Choroid plexus epithelial cell (primary cell): ENCODE data around the gene RFX5.

Source experiments
- DNase-seq: peaks from one replicate; pipeline ENCODE4 v3.0.0-alpha.2; 2010; ENCODE audit warnings: low read depth
- H3K4me3 ChIP-seq: 2 replicates; pipeline ENCODE4 v1.5.1; 2011; ENCODE audit warnings: low read depth, mild to moderate bottlenecking, control low read depth, low read length, moderate library complexity
- TF ChIP-seq, protein P1 (sequence below): conservative IDR thresholded peaks from 2 replicates; pipeline ENCODE4 v1.5.1; 2011; ENCODE audit warnings: low read depth, mild to moderate bottlenecking, control low read depth, inconsistent platforms, low read length, moderate library complexity

Gene RFX5

GRCh38 chr1:151377150-151377884 lies 30.3 kb upstream of the RFX5 start:
- no peak for DNase-seq
- TF ChIP-seq, protein P1, sequence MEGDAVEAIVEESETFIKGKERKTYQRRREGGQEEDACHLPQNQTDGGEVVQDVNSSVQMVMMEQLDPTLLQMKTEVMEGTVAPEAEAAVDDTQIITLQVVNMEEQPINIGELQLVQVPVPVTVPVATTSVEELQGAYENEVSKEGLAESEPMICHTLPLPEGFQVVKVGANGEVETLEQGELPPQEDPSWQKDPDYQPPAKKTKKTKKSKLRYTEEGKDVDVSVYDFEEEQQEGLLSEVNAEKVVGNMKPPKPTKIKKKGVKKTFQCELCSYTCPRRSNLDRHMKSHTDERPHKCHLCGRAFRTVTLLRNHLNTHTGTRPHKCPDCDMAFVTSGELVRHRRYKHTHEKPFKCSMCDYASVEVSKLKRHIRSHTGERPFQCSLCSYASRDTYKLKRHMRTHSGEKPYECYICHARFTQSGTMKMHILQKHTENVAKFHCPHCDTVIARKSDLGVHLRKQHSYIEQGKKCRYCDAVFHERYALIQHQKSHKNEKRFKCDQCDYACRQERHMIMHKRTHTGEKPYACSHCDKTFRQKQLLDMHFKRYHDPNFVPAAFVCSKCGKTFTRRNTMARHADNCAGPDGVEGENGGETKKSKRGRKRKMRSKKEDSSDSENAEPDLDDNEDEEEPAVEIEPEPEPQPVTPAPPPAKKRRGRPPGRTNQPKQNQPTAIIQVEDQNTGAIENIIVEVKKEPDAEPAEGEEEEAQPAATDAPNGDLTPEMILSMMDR, result no peak
- H3K4me3 ChIP-seq, result no peak overlapping the region

GRCh38 chr1:151373196-151373595 lies 26.1 kb upstream of the RFX5 start:
- TF ChIP-seq, protein P1, result no peak
- no peak for DNase-seq
- no peak overlapping the region for H3K4me3 ChIP-seq

DNA sequence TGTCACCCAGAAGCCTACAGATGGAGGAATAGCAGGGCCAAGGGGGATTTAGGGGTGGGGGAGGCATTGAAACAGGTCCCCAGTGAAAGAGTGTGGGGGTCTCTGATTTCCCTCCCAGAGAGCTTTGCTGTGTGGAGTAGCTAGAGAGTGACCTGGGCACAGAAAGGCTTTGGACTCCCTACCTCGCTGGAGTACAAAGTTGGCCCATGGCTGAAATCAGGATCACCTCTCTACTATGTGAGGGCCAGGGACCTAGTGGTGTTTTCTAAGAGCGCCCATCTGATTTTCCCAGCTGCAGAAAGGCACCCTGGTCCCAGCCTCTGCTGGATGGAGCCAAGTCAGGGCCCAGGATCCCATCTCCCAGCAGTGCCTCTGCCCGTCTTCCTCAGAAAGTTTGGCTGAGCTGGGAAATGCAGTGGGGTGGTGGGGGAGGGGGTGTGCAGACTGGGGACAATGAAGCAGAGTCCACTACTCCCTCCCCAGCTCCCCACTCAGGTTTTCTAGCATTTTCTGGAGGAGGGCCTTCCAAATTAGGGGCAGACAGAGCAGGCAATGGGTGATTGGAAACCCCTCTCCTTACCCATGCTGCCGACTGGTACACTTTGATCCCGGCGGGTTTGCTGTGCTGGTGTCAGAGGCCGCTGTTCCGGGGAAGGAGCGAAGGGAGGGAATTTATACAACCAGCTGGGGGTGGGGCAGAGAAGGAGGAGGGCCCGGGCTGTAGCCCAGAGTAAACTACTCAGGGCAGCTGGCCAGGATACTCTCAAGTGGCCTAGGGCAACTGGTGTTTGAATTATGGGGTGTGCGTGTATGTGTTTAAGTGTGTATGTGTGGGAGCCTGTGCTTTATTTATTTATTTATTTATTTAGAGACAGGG lies 25.2 kb upstream of the RFX5 start, which contains the start of gene SELENBP1:
Gene SELENBP1, minus strand, starts transcription at position 648 of the 877 bp plus-strand sequence. Its CDS starts 64 bp downstream, at position 584.
- TF ChIP-seq, protein P1, result no peak
- DNase-seq, result peak; percentile 79
- H3K4me3 ChIP-seq, result peak within 1 kb of the TSS; percentile 48

DNA sequence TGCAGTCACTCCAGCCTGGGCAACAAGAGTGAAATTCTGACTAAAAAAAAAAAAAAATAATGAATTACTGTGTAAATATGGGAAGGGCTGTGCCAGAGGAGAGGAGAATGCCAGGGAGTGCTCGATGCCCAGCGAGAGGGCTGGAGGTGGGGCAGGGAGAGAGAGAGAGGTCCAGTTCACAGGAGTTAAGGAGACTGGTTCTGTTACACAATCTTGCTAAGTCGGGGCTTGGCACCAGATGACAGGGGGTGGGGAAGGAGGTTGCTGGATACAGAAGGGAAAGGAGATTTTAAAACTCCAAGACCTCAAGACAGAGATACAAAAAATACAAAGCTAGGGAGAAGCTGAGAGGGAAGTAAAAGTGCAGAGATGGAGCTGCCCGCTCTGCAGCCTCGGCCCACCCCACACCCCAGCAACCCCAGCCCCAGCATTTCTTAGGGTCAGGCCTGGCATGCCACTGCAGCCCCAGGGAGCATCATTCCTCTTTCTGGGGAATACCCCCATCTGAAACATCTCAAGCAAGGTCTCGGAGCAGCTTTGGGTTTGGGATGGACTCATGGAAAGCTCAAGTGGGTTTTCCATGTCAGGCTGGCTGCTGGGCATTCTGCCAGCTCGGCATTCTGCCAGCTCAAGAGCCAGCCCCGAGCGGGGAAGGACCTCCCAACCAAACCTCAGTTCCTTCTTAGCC lies 24.5 kb upstream of the RFX5 start:
- peak overlapping the region; percentile 48 for H3K4me3 ChIP-seq
- peak; percentile 42 for DNase-seq

DNA sequence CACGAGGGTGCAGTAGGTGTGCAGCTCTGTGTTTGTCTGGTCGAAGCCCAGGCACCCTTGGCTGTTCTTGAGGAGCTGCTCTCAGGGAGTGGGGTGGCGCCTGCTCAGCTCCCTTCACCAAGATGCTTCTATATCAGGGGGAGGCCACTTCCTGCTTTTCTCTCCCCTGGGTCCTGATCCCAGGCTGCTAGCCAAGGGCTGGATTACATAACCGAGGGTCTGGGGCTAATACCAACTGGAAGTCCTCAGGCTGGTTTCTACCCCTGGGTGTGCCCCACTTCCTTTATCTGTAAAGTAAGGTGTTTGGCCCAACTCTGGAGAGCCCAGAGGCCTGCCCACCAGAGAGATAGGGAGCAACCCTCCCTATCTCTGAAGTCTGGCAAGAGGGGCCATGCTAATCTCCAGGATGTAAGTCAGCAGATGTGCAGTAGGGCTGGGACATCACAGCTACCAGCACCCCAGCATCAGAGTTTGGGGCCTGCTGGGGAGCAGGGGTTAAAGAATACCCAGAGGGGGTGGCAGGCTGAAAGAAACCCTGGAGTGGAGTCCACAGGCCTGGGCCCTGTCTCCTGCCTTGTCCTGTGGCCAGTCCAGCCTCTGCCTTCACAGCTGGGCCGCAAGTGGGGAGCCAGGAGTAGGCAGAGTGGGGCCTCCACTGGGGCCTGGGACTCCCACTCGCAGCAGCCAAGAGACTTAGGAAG lies 23.3 kb upstream of the RFX5 start:
- TF ChIP-seq, protein P1, result no peak
- peak; percentile 35 for DNase-seq
- H3K4me3 ChIP-seq, result no peak overlapping the region

More for the DNA sequence above, 24.5 kb upstream of the RFX5 start:
- TF ChIP-seq, protein P1, result no peak

DNA sequence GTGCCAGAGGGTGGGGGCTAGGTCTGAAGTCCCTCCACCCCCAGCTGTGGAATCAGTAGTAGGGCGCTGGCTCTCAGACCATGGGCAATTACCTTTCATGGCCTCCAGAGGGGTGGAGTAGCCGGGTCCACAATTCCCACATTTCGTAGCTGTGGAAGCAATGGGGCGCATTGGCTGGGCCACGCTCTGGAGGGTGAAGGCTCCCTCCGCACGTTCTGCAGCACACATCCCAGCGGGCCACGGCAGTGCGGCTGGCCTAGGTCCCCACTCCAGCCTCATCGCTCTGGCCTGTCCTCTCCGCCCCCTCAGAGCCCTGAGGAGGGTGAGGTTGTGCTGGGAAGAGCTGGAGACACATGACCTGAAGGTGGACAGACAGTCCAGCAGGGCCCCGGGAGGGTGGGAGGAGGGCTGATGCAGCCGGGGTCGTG lies 22.6 kb upstream of the RFX5 start:
- H3K4me3 ChIP-seq, result no peak overlapping the region
- DNase-seq, result no peak

More for the DNA sequence above, 22.6 kb upstream of the RFX5 start:
- TF ChIP-seq, protein P1, result no peak
